K562 (cell line): ENCODE data around the gene CEP290. TPM values are rescaled to one million over a fixed set of nuclear protein-coding genes. Genes with fewer than 3 reads are reported as not detected.

Experiments
- AFF1 ChIP-seq, 2 experiments: fragments of 450-650 bp; IDR thresholded peaks; 2 replicates each; pipeline ENCODE4 v1.6.1; 2018; ENCODE audit warnings: mild to moderate bottlenecking in 2 of 2, low read depth in 1 of 2; ENCODE audit not compliant: partially characterized antibody in 2 of 2
- BRD4 ChIP-seq: fragments of 200-600 bp; sonication (generic); IDR thresholded peaks from 2 replicates; pipeline ENCODE4 v1.6.1; 2017; ENCODE audit warnings: inconsistent platforms
- REST ChIP-seq, 2 experiments: fragments of 450-650 bp; formaldehyde crosslinking in 1 of 2; IDR thresholded peaks; 2 replicates each; pipeline versions ENCODE4 v1.4.0 to v1.6.1; 2014 to 2020; ENCODE audit warnings: mild to moderate bottlenecking in 2 of 2, borderline replicate concordance in 1 of 2, low read depth in 1 of 2
- SIN3B ChIP-seq: fragments of 450-650 bp; IDR thresholded peaks from 2 replicates; pipeline ENCODE4 v1.6.1; 2017; ENCODE audit warnings: low read depth, mild to moderate bottlenecking, moderate library complexity
- TFAP4 ChIP-seq: sonication (generic); formaldehyde crosslinking; IDR thresholded peaks from 2 replicates; pipeline ENCODE4 v1.8.0; 2022; ENCODE audit warnings: missing genetic modification reagents, mild to moderate bottlenecking, moderate library complexity, borderline replicate concordance
- TSHZ1 ChIP-seq: fragments of 250-450 bp; sonication (Bioruptor Pico); IDR thresholded peaks from 2 replicates; pipeline ENCODE4 v1.4.0; 2020; ENCODE audit warnings: mild to moderate bottlenecking, moderate library complexity
- ZNF408 ChIP-seq: fragments of 250-450 bp; sonication (Bioruptor Pico); IDR thresholded peaks from 2 replicates; pipeline ENCODE4 v1.4.0; 2020; ENCODE audit warnings: low read depth, mild to moderate bottlenecking, moderate library complexity
- polyA plus RNA-seq, 8 experiments: library from polyadenylated mRNA; depleted of rRNA in 4 of 8; stranded (reverse) in 5 of 8; unstranded in 3 of 8; fragments of >200 nt; fragmentation: Nextera tagmentation in 2 of 8; fragmentation: Illumina TruSeq in 1 of 8; extraction: Ambion mirVana in 2 of 8; extraction: Trizol in 1 of 8; gene quantifications; 2 replicates each; pipeline versions ENCODE4 v1.2.1 to v1.2.3, GENCODE V29; 2011 to 2014; ENCODE audit warnings: inconsistent platforms in 1 of 8, missing spikeins in 1 of 8
- total RNA-seq, 7 experiments: library from RNA; depleted of rRNA in 6 of 7; stranded (reverse); fragments of >200 nt in 6 of 7; fragmentation: Illumina TruSeq in 2 of 7; extraction: Trizol in 2 of 7; gene quantifications; 2 replicates each; pipeline versions ENCODE4 v1.2.1 to v1.2.3, GENCODE V29; 2011 to 2021; ENCODE audit warnings: low replicate concordance in 1 of 7

Gene CEP290
- total and polyA plus RNA-seq, 9 of the 15 experiments (the other 6 are each of a cell fraction or from before 2014, with no cell fraction given), result 7.2 to 19.4 (median 18.1) TPM

GRCh38 chr12:88026196-88026595 is 115.7 kb downstream of the CEP290 start (continued):
- no peak for TF ChIP-seq AFF1 (IDR thresholded peaks at IDR 0.05; ENCODE audit: low read depth in 1 of 2, partially characterized antibody in 2 of 2)
- no peak for TF ChIP-seq TSHZ1 (CRISPR knock-in tag)
- no peak for TF ChIP-seq TFAP4
- TF ChIP-seq BRD4, result no peak
- TF ChIP-seq SIN3B, result no peak
- no peak for TF ChIP-seq ZNF408 (CRISPR knock-in tag)
- TF ChIP-seq REST (IDR thresholded peaks at IDR 0.05; ENCODE audit: borderline replicate concordance), result no peak
- no peak for TF ChIP-seq REST (CRISPR knock-in tag; IDR thresholded peaks at IDR 0.05; ENCODE audit: low read depth)
